ENCODE data around the gene KIR3DL2. TPM values are rescaled to one million over a fixed set of nuclear protein-coding genes. Genes with fewer than 3 reads are reported as not detected.
"Not testable (repeated sequence)": the region's sequence is repeated elsewhere in the genome, so short reads cannot be mapped to it uniquely, and the experiment has no call there.

The KIR3DL2 gene
- total and polyA plus RNA-seq, 2 experiments from 2014 or later: not detected

GRCh38 chr19:54851353-54851752, 1.1 kb downstream of the KIR3DL2 start:
- Histone ChIP-seq H4K20me1 (replicated peaks; ENCODE audit: insufficient read depth) (no peaks in the 10 kb centered on the region), H3K27ac (ENCODE audit: low read depth) (no peak overlapping the region), H3F3A (replicated peaks; ENCODE audit: low read depth) (no peaks in the 10 kb centered on the region), H3K79me2 (replicated peaks; ENCODE audit: insufficient read depth) (no peaks in the 10 kb centered on the region), H3K36me3 (ENCODE audit: insufficient read depth) (no peaks in the 10 kb centered on the region), H3K9me2 (ENCODE audit: insufficient read depth) (no peaks in the 10 kb centered on the region), H3K4me2 (no peak overlapping the region), H3K4me1 (ENCODE audit: insufficient read depth) (no peaks in the 10 kb centered on the region), H3K27me3 (ENCODE audit: insufficient read depth) (no peaks in the 10 kb centered on the region), H2AFZ (no peak overlapping the region), H3K4me3 (no peak overlapping the region)
- H3K27me3 Mint-ChIP-seq (ENCODE audit: insufficient read depth, low read depth, poor library complexity): peaks cover 9% of the 10 kb centered on the region
- peaks cover 97% of the 10 kb centered on the region for H3K9me3 Mint-ChIP-seq
- ATAC-seq: no peak
- H3K36me3 Mint-ChIP-seq (ENCODE audit: low read depth): peaks cover 52% of the 10 kb centered on the region
- no peak overlapping the region for H3K27ac Mint-ChIP-seq
- no peaks in the 10 kb centered on the region for H3K4me1 Mint-ChIP-seq
- DNase-seq (ENCODE audit: low spot score): no peak
- H3K4me3 Mint-ChIP-seq: no peak overlapping the region
- no peak for TF ChIP-seq ZNF331 (CRISPR knock-in tag; IDR thresholded peaks at IDR 0.05; ENCODE audit: low read depth)
- no peak for TF ChIP-seq ZNF114 (CRISPR knock-in tag; IDR thresholded peaks at IDR 0.05)
- TF ChIP-seq JUNB (IDR thresholded peaks at IDR 0.05; ENCODE audit: unreplicated experiment): no peak
- no peak for TF ChIP-seq CREB1 (CRISPR knock-in tag; IDR thresholded peaks at IDR 0.05; ENCODE audit: low read depth)
- TF ChIP-seq CTCF (conservative IDR thresholded peaks at IDR 0.05; ENCODE audit: low read depth in 2 of 2): no peak
- no peak for TF ChIP-seq NANOG (IDR thresholded peaks at IDR 0.05; ENCODE audit: borderline replicate concordance)
- no peak for TF ChIP-seq POLR2AphosphoS5 (IDR thresholded peaks at IDR 0.05; ENCODE audit: low read depth)

- not testable (repeated sequence) for H3F3A ChIP-seq (replicated peaks; ENCODE audit: low read depth)
Observed at GRCh38 chr19:54855241-54855640, 5.0 kb downstream of the KIR3DL2 start.

GRCh38 chr19:54858476-54858875, 8.2 kb downstream of the KIR3DL2 start:
- H4K20me1 ChIP-seq (replicated peaks; ENCODE audit: insufficient read depth); H3K79me2 ChIP-seq (replicated peaks; ENCODE audit: insufficient read depth); H3K4me2 ChIP-seq; H3K4me1 ChIP-seq (ENCODE audit: insufficient read depth); H3K27me3 ChIP-seq (ENCODE audit: insufficient read depth); H2AFZ ChIP-seq; H3K4me3 ChIP-seq; ATAC-seq; H3K27ac ChIP-seq (ENCODE audit: low read depth); H3K27ac Mint-ChIP-seq; H3K4me3 Mint-ChIP-seq; H3K9me2 ChIP-seq (ENCODE audit: insufficient read depth); H3K36me3 ChIP-seq (ENCODE audit: insufficient read depth); DNase-seq (ENCODE audit: low spot score); H3K4me1 Mint-ChIP-seq; H3K27me3 Mint-ChIP-seq (ENCODE audit: insufficient read depth, low read depth, poor library complexity); H3F3A ChIP-seq (replicated peaks; ENCODE audit: low read depth): not testable (repeated sequence)
- Mint-ChIP-seq H3K36me3 (ENCODE audit: low read depth) (peaks cover 33% of the 10 kb centered on the region), H3K9me3 (peaks cover 89% of the 10 kb centered on the region)

More at GRCh38 chr19:54855241-54855640, 5.0 kb downstream of the KIR3DL2 start:
- H3K9me3 Mint-ChIP-seq: peaks cover 98% of the 10 kb centered on the region
- not testable (repeated sequence) for H3K4me1 ChIP-seq (ENCODE audit: insufficient read depth); H3K36me3 ChIP-seq (ENCODE audit: insufficient read depth); H3K4me3 ChIP-seq; H3K4me3 Mint-ChIP-seq; H3K27ac ChIP-seq (ENCODE audit: low read depth); H3K27me3 Mint-ChIP-seq (ENCODE audit: insufficient read depth, low read depth, poor library complexity); H4K20me1 ChIP-seq (replicated peaks; ENCODE audit: insufficient read depth); ATAC-seq; H3K4me2 ChIP-seq; H3K79me2 ChIP-seq (replicated peaks; ENCODE audit: insufficient read depth); DNase-seq (ENCODE audit: low spot score); H2AFZ ChIP-seq; H3K9me2 ChIP-seq (ENCODE audit: insufficient read depth); H3K4me1 Mint-ChIP-seq; H3K27me3 ChIP-seq (ENCODE audit: insufficient read depth); H3K27ac Mint-ChIP-seq
- H3K36me3 Mint-ChIP-seq (ENCODE audit: low read depth): peaks cover 44% of the 10 kb centered on the region

GRCh38 chr19:54859421-54859820, 9.2 kb downstream of the KIR3DL2 start:
- H3K27me3 Mint-ChIP-seq (ENCODE audit: insufficient read depth, low read depth, poor library complexity); H2AFZ ChIP-seq; DNase-seq (ENCODE audit: low spot score); ATAC-seq; H3K79me2 ChIP-seq (replicated peaks; ENCODE audit: insufficient read depth); H3K4me1 Mint-ChIP-seq; H3K4me2 ChIP-seq; H3K27ac ChIP-seq (ENCODE audit: low read depth); H3K27me3 ChIP-seq (ENCODE audit: insufficient read depth); H3K36me3 ChIP-seq (ENCODE audit: insufficient read depth); H3K4me3 ChIP-seq; H3F3A ChIP-seq (replicated peaks; ENCODE audit: low read depth); H3K4me1 ChIP-seq (ENCODE audit: insufficient read depth); H4K20me1 ChIP-seq (replicated peaks; ENCODE audit: insufficient read depth); H3K27ac Mint-ChIP-seq; H3K9me2 ChIP-seq (ENCODE audit: insufficient read depth); H3K4me3 Mint-ChIP-seq: not testable (repeated sequence)
- Mint-ChIP-seq H3K36me3 (ENCODE audit: low read depth) (peaks cover 27% of the 10 kb centered on the region), H3K9me3 (peaks cover 80% of the 10 kb centered on the region)

GRCh38 chr19:54863459-54863858, 13.2 kb downstream of the KIR3DL2 start:
- H3K4me3 Mint-ChIP-seq, H3K4me2 ChIP-seq: not testable (repeated sequence)

More at GRCh38 chr19:54863459-54863858, 13.2 kb downstream of the KIR3DL2 start:
- H3K27me3 Mint-ChIP-seq (ENCODE audit: insufficient read depth, low read depth, poor library complexity); H3K27me3 ChIP-seq (ENCODE audit: insufficient read depth); H3K27ac ChIP-seq (ENCODE audit: low read depth); H3K4me1 Mint-ChIP-seq; H3K9me2 ChIP-seq (ENCODE audit: insufficient read depth); H3K4me1 ChIP-seq (ENCODE audit: insufficient read depth); ATAC-seq; DNase-seq (ENCODE audit: low spot score); H4K20me1 ChIP-seq (replicated peaks; ENCODE audit: insufficient read depth); H3F3A ChIP-seq (replicated peaks; ENCODE audit: low read depth); H3K4me3 ChIP-seq; H3K27ac Mint-ChIP-seq; H3K79me2 ChIP-seq (replicated peaks; ENCODE audit: insufficient read depth); H3K36me3 ChIP-seq (ENCODE audit: insufficient read depth); H2AFZ ChIP-seq: not testable (repeated sequence)
- Mint-ChIP-seq H3K9me3 (peaks cover 78% of the 10 kb centered on the region), H3K36me3 (ENCODE audit: low read depth) (peaks cover 26% of the 10 kb centered on the region)
